ENCODE data around the gene TOR1B. TPM values are rescaled to one million over a fixed set of nuclear protein-coding genes. Genes with fewer than 3 reads are reported as not detected.
"Not testable (repeated sequence)": the region's sequence is repeated elsewhere in the genome, so short reads cannot be mapped to it uniquely, and the experiment has no call there.

TOR1B gene
- total RNA-seq, 4 donors from 2014 or later = 4.1 to 33.9 (median 13.2) TPM

GRCh38 chr9:129794549-129794948 is 8.4 kb upstream of the TOR1B start:
- H3K4me3 ChIP-seq = no peak overlapping the region
- H3K27me3 ChIP-seq = no peaks in the 10 kb centered on the region
- H3K9me3 ChIP-seq = no peaks in the 10 kb centered on the region
- no peaks in the 10 kb centered on the region for H3K36me3 ChIP-seq
- no peak for DNase-seq
- no peak overlapping the region for H3K27ac ChIP-seq
- H3K4me1 ChIP-seq = no peaks in the 10 kb centered on the region
- intact Hi-C loops (cut with DNase I; ENCODE audit: low total_unique reads) = no loop called here
- TF ChIP-seq, protein P1, sequence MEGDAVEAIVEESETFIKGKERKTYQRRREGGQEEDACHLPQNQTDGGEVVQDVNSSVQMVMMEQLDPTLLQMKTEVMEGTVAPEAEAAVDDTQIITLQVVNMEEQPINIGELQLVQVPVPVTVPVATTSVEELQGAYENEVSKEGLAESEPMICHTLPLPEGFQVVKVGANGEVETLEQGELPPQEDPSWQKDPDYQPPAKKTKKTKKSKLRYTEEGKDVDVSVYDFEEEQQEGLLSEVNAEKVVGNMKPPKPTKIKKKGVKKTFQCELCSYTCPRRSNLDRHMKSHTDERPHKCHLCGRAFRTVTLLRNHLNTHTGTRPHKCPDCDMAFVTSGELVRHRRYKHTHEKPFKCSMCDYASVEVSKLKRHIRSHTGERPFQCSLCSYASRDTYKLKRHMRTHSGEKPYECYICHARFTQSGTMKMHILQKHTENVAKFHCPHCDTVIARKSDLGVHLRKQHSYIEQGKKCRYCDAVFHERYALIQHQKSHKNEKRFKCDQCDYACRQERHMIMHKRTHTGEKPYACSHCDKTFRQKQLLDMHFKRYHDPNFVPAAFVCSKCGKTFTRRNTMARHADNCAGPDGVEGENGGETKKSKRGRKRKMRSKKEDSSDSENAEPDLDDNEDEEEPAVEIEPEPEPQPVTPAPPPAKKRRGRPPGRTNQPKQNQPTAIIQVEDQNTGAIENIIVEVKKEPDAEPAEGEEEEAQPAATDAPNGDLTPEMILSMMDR (IDR thresholded peaks at IDR 0.05) = no peak
- no peak for TF ChIP-seq POLR2A (IDR thresholded peaks at IDR 0.05)

- intact Hi-C loops (cut with DNase I; ENCODE audit: low total_unique reads); DNase-seq; H3K4me1 ChIP-seq; H3K27me3 ChIP-seq; H3K36me3 ChIP-seq; H3K9me3 ChIP-seq; H3K4me3 ChIP-seq; H3K27ac ChIP-seq: not testable (repeated sequence)
These were observed 7.0 kb upstream of the TOR1B start for GRCh38 chr9:129796029-129796428.

GRCh38 chr9:129798973-129799372 is 4.0 kb upstream of the TOR1B start:
- peaks cover under 1 to 2% of the 10 kb centered on the region in 2 donors for H3K4me1 ChIP-seq
- intact Hi-C loops (cut with DNase I; ENCODE audit: low total_unique reads) = no loop called here
- no peak for DNase-seq
- no peaks in the 10 kb centered on the region for H3K36me3 ChIP-seq
- no peak overlapping the region for H3K27ac ChIP-seq
- H3K4me3 ChIP-seq = no peak overlapping the region
- H3K27me3 ChIP-seq = no peaks in the 10 kb centered on the region
- TF ChIP-seq POLR2A (IDR thresholded peaks at IDR 0.05) = no peak
- TF ChIP-seq, protein P1 (IDR thresholded peaks at IDR 0.05) = no peak
- H3K9me3 ChIP-seq = no peaks in the 10 kb centered on the region

DNA sequence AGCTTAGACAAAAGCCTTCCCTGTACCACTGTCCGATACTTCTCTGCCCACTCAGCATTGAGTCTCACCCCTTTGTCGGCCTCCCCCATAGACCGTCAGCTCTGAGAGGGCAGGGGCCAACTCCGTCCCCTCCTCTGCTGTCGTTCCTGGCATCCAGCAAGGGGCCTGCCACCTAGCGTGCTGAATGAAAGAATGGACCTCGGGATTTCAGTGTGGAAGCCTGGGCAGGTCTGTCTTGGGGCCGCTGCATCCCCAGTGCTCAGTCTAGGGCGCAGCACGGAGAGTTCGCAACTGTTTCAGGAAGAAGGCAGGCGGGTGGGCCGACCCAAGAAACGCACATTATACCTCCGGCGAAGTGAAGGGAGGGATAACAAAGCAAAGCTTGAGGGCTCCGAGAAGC is 1.5 kb upstream of the TOR1B start:
- H3K9me3 ChIP-seq = no peaks in the 10 kb centered on the region
- H3K27me3 ChIP-seq = no peaks in the 10 kb centered on the region
- H3K27ac ChIP-seq = no peak overlapping the region
- intact Hi-C loops (cut with DNase I; ENCODE audit: low total_unique reads) = no loop called here
- no peaks in the 10 kb centered on the region for H3K36me3 ChIP-seq
- no peak for DNase-seq
- TF ChIP-seq POLR2A (IDR thresholded peaks at IDR 0.05) = no peak
- TF ChIP-seq, protein P1 (IDR thresholded peaks at IDR 0.05) = no peak
- H3K4me3 ChIP-seq = no peak overlapping the region
- H3K4me1 ChIP-seq = peaks cover 4 to 7% of the 10 kb centered on the region in 2 donors

DNA sequence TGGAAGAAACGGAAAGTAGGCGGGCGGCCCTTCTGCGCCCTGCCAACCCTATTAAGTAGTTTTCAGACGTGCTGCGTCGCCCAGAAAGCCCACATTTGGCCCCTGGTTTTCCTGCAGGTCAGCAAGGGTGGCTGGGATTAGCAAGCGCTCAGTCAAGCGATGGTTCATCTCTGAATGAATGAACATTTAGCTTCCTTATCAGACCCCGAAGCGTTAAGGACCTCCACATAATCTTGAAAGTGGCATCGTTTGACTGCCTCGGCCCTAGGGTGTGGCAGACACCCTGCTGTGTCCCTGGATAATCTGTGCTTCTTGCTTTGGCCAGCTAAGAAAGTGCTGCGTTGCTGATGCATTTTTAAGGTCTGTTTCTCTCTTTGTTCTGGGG is 684 bp downstream of the TOR1B start:
- Histone ChIP-seq H3K36me3 (no peaks in the 10 kb centered on the region), H3K27ac (peak overlapping the region; percentile 83 to 85), H3K4me3 (peak overlapping the region; percentile 59 to 64), H3K4me1 (peaks cover 4 to 7% of the 10 kb centered on the region in 2 donors), H3K27me3 (no peaks in the 10 kb centered on the region), H3K9me3 (no peaks in the 10 kb centered on the region)
- intact Hi-C loops (cut with DNase I; ENCODE audit: low total_unique reads) = no loop called here
- no peak for TF ChIP-seq POLR2A (IDR thresholded peaks at IDR 0.05)
- TF ChIP-seq, protein P1 (IDR thresholded peaks at IDR 0.05) = no peak
- no peak for DNase-seq

- H3K9me3 ChIP-seq = no peaks in the 10 kb centered on the region
- no peaks in the 10 kb centered on the region for H3K27me3 ChIP-seq
- H3K27ac ChIP-seq = no peak overlapping the region
- no peak overlapping the region for H3K4me3 ChIP-seq
- peaks cover 4 to 7% of the 10 kb centered on the region in 2 donors for H3K4me1 ChIP-seq
- TF ChIP-seq POLR2A (IDR thresholded peaks at IDR 0.05) = no peak
- TF ChIP-seq, protein P1 (IDR thresholded peaks at IDR 0.05) = no peak
- intact Hi-C loops (cut with DNase I; ENCODE audit: low total_unique reads) = no loop called here
- DNase-seq = no peak
- no peaks in the 10 kb centered on the region for H3K36me3 ChIP-seq
These were observed 3.1 kb downstream of the TOR1B start for GRCh38 chr9:129806061-129806460.

Measured in uterus (tissue), 4 donors.